Astrocyte of the cerebellum (primary cell): ENCODE data around the gene SLC7A6.

Experiments used
- DNase-seq: peaks from one replicate; pipeline ENCODE4 v3.0.0-alpha.2; 2011; ENCODE audit warnings: low read depth
- H3K4me3 ChIP-seq: 2 replicates; pipeline ENCODE4 v1.5.1; 2011; ENCODE audit warnings: mild to moderate bottlenecking, low read depth, low read length, moderate library complexity
- CTCF ChIP-seq: IDR thresholded peaks from 2 replicates; pipeline ENCODE4 v1.5.1; 2012; ENCODE audit warnings: low read length, low read depth, moderate library complexity, mild to moderate bottlenecking; ENCODE audit errors: missing control alignments
- in situ Hi-C: cut with HindIII; loops from 2 replicates; pipeline ENCODE4 v1.10.0; 2017; ENCODE audit warnings: low sequenced_read_pairs

The SLC7A6 gene

GRCh38 chr16:68297908-68298307 lies 33.6 kb downstream of the SLC7A6 start:
- TF ChIP-seq CTCF = no peak
- in situ Hi-C loops = no loop called here
- H3K4me3 ChIP-seq = no peak overlapping the region
- DNase-seq = no peak

GRCh38 chr16:68298312-68298711 lies 34.0 kb downstream of the SLC7A6 start:
- no peak for TF ChIP-seq CTCF
- no peak for DNase-seq
- in situ Hi-C loops = no loop called here
- H3K4me3 ChIP-seq = no peak overlapping the region

- in situ Hi-C loops = no loop called here
- no peak for DNase-seq
- H3K4me3 ChIP-seq = no peak overlapping the region
- TF ChIP-seq CTCF = no peak
These were observed 34.7 kb downstream of the SLC7A6 start for GRCh38 chr16:68298907-68299561.

- no peak for TF ChIP-seq CTCF
- in situ Hi-C loops = no loop called here
- H3K4me3 ChIP-seq = no peak overlapping the region
- no peak for DNase-seq
These were observed 35.5 kb downstream of the SLC7A6 start for GRCh38 chr16:68299571-68300453.

GRCh38 chr16:68300734-68301459 lies 36.6 kb downstream of the SLC7A6 start:
- no peak for DNase-seq
- in situ Hi-C loops = no loop called here
- no peak for TF ChIP-seq CTCF
- no peak overlapping the region for H3K4me3 ChIP-seq

GRCh38 chr16:68306633-68307032 lies 42.3 kb downstream of the SLC7A6 start:
- no peak for DNase-seq
- in situ Hi-C loops = no loop called here
- no peak overlapping the region for H3K4me3 ChIP-seq
- no peak for TF ChIP-seq CTCF
